OCI-LY7 (cell line): ENCODE results near the gene EXO5. TPM values are rescaled to one million over a fixed set of nuclear protein-coding genes. Genes with fewer than 3 reads are reported as not detected.
A peak's percentile ranks its signal among the peaks of the same experiment; 100 is the strongest.

Experiments used
- BruUV-seq: library from RNA; stranded (reverse); fragments of 400-500 nt; replicated peaks from 2 replicates; lab custom pipeline; 2021; lab: Mats Ljungman, UMichigan
- CTCF ChIA-PET: fragments of 300-600 bp; sonication (Branson Sonifier 250); formaldehyde crosslinking; loops from one replicate; lab custom pipeline; 2022; ENCODE audit warnings: antibody characterized with exemption; ENCODE audit not compliant: unreplicated experiment; lab: Charles Lee
- POLR2A ChIA-PET: fragments of 300-600 bp; sonication (Branson Sonifier 250); formaldehyde crosslinking; loops from one replicate; lab custom pipeline; 2022; ENCODE audit warnings: antibody characterized with exemption; lab: Charles Lee
- DNase-seq: peaks from one replicate; pipeline ENCODE4 v3.0.0-alpha.2; 2015; ENCODE audit warnings: low spot score
- H2AFZ ChIP-seq: fragments of 200-600 bp; sonication (generic), shearing (Covaris generic); 2 replicates; pipeline ENCODE4 v1.6.1; 2014; ENCODE audit warnings: mild to moderate bottlenecking, antibody characterized with exemption, low read length, moderate library complexity
- H3K27ac ChIP-seq: fragments of 200-600 bp; sonication (generic); 2 replicates; pipeline ENCODE4 v1.5.1; 2014; ENCODE audit warnings: mixed run types, low read depth, mild to moderate bottlenecking, moderate library complexity, low read length, inconsistent platforms; ENCODE audit not compliant: poor library complexity, severe bottlenecking
- H3K36me3 ChIP-seq: fragments of 200-600 bp; sonication (generic); 2 replicates; pipeline ENCODE4 v1.6.1; 2014; ENCODE audit warnings: mild to moderate bottlenecking, antibody characterized with exemption, low read length, moderate library complexity, mixed read lengths; ENCODE audit not compliant: insufficient read depth
- H3K4me1 ChIP-seq: fragments of 200-600 bp; sonication (generic); 2 replicates; pipeline ENCODE4 v1.5.1; 2014; ENCODE audit warnings: mild to moderate bottlenecking, low read length; ENCODE audit not compliant: insufficient read depth, poor library complexity, severe bottlenecking
- H3K4me2 ChIP-seq: fragments of 200-600 bp; sonication (generic); 2 replicates; pipeline ENCODE4 v1.6.1; 2014; ENCODE audit warnings: mild to moderate bottlenecking, low read length
- H3K4me3 ChIP-seq: fragments of 200-600 bp; sonication (generic); 2 replicates; pipeline ENCODE4 v1.5.1; 2014; ENCODE audit warnings: mild to moderate bottlenecking, low read depth, low read length; ENCODE audit not compliant: poor library complexity, severe bottlenecking
- H3K79me2 ChIP-seq: fragments of 200-600 bp; sonication (generic); 2 replicates; pipeline ENCODE4 v1.6.1; 2016; ENCODE audit warnings: low read depth, mild to moderate bottlenecking, low read length, moderate library complexity, mixed read lengths; ENCODE audit not compliant: insufficient read depth
- H3K9me2 ChIP-seq: fragments of 200-600 bp; sonication (generic); 2 replicates; pipeline ENCODE4 v1.6.1; 2016; ENCODE audit warnings: mild to moderate bottlenecking, low read length, mixed read lengths; ENCODE audit not compliant: insufficient read depth
- H3K9me3 ChIP-seq: fragments of 200-600 bp; sonication (generic); 2 replicates; pipeline ENCODE4 v1.6.1; 2014; ENCODE audit warnings: mild to moderate bottlenecking, mixed run types, low read length, mixed read lengths
- H4K20me1 ChIP-seq: fragments of 200-600 bp; sonication (generic); 2 replicates; pipeline ENCODE4 v1.6.1; 2014; ENCODE audit warnings: mild to moderate bottlenecking, antibody characterized with exemption, low read length, moderate library complexity, mixed read lengths; ENCODE audit not compliant: insufficient read depth
- EZH2phosphoT487 ChIP-seq: fragments of 200-600 bp; sonication (generic); IDR thresholded peaks from 2 replicates; pipeline ENCODE4 v1.6.1; 2018; ENCODE audit warnings: low read depth, borderline replicate concordance, mild to moderate bottlenecking, mixed run types, antibody characterized with exemption, low read length, moderate library complexity, mixed read lengths
- intact Hi-C: fragments of 100-400 bp; cut with micrococcal nuclease; formaldehyde crosslinking; loops from one replicate; pipeline ENCODE4 v1.10.0; 2022; ENCODE audit not compliant: unreplicated experiment
- total RNA-seq, 2 experiments: library from RNA; depleted of rRNA in 1 of 2; stranded (reverse); fragments of >200 nt in 1 of 2; shearing (Covaris generic) in 1 of 2; gene quantifications; 2 replicates each; pipeline ENCODE4 v1.2.3, GENCODE V29; 2014 to 2022
- TF ChIP-seq, protein P1 (sequence below): fragments of 200-600 bp; sonication (generic); conservative IDR thresholded peaks from 2 replicates; pipeline ENCODE4 v1.5.1; 2014; ENCODE audit warnings: mild to moderate bottlenecking, antibody characterized with exemption, low read length, moderate library complexity, mixed read lengths

Gene EXO5
- total RNA-seq, 2 experiments from 2014 or later: 11.2 to 12.7 TPM

DNA sequence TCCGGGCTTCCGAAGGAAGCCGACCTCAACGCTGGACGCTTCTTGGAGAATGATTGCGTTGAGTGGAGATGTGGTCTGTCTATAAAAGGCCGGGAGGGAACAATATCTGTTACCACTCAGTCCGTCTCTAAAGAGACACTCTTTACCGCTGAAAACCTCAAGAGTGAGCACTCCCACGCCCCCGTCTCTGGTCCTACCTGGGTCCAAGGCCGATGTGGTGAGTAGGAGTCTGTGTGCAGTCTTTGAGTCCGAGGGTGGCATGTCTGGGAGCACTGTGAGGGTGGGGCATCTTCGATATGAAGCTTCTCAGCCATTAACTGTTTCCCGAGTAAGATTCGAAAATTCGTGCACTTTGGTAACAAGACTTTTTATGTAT is 30.9 kb upstream of the EXO5 start:
- peak; percentile 27 for DNase-seq
- ChIA-PET CTCF (no interaction called here), POLR2A (interaction anchor here (0.5 to 1.4 kb wide), 9 partner anchors 11 to 402 kb away, joined by 3 to 4 read pairs (median 3); partner anchors contain the start of gene ZNF684)
- Histone ChIP-seq H3K27ac (peak overlapping the region; percentile 41), H3K9me2 (no peaks in the 10 kb centered on the region), H2AFZ (peak overlapping the region; percentile 91), H3K9me3 (peaks cover 15% of the 10 kb centered on the region), H4K20me1 (no peaks in the 10 kb centered on the region), H3K4me3 (peak overlapping the region; percentile 77), H3K79me2 (no peaks in the 10 kb centered on the region), H3K4me1 (peaks cover 17% of the 10 kb centered on the region), H3K36me3 (peaks cover 14% of the 10 kb centered on the region), H3K4me2 (peak overlapping the region; percentile 92)
- TF ChIP-seq, protein P1, sequence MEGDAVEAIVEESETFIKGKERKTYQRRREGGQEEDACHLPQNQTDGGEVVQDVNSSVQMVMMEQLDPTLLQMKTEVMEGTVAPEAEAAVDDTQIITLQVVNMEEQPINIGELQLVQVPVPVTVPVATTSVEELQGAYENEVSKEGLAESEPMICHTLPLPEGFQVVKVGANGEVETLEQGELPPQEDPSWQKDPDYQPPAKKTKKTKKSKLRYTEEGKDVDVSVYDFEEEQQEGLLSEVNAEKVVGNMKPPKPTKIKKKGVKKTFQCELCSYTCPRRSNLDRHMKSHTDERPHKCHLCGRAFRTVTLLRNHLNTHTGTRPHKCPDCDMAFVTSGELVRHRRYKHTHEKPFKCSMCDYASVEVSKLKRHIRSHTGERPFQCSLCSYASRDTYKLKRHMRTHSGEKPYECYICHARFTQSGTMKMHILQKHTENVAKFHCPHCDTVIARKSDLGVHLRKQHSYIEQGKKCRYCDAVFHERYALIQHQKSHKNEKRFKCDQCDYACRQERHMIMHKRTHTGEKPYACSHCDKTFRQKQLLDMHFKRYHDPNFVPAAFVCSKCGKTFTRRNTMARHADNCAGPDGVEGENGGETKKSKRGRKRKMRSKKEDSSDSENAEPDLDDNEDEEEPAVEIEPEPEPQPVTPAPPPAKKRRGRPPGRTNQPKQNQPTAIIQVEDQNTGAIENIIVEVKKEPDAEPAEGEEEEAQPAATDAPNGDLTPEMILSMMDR: no peak
- no peak for TF ChIP-seq EZH2phosphoT487
- BruUV-seq: no TSS peak
- intact Hi-C loops: no loop called here

DNA sequence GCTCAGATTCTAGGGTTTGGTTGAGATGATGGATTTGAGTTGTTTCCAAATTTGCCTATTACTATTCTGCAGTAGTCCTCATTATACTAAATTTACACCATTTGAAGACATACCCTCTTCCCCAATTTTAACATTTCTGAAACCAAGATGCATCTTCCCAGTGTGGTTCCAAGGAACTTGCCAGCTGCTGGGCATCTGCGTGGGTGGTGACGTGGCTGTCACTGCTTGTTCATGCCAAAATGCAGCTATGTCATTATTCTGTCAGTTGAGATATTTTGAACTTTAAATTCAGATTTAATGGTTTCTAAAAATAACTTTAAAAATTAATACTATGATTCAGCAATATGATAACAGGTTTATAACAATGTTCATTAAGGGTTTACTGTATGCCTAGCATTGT is 30.3 kb upstream of the EXO5 start:
- POLR2A ChIA-PET: interaction anchor here (0.6 to 1.1 kb wide), 4 partner anchors 27 to 399 kb away, joined by 3 to 4 read pairs (median 3); partner anchors contain the start of gene ZNF684

DNA sequence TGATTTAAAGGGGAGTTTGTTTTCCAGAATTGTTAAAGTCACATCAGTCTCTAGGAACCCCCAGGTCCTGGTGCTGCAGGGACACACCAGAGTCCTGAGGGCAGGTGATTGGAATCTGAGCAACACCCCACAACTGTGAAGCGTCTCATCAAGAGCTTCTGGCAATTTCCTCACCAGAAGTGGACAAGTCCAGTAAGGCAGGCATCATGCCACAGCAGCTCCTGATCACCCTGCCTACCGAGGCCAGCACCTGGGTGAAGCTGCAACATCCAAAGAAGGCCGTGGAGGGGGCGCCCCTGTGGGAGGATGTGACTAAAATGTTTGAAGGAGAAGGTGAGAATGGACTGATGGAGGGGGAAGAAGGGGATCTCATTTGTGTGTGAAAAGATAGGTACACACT is 29.4 kb upstream of the EXO5 start:
- Histone ChIP-seq H3K4me3 (no peak overlapping the region), H3K4me2 (peak overlapping the region; percentile 92), H3K27ac (no peak overlapping the region), H4K20me1 (no peaks in the 10 kb centered on the region), H3K79me2 (no peaks in the 10 kb centered on the region), H3K9me2 (no peaks in the 10 kb centered on the region), H3K9me3 (peaks cover 18% of the 10 kb centered on the region), H3K36me3 (peaks cover 22% of the 10 kb centered on the region), H3K4me1 (peaks cover 17% of the 10 kb centered on the region), H2AFZ (no peak overlapping the region)
- no TSS peak for BruUV-seq
- no peak for TF ChIP-seq EZH2phosphoT487
- TF ChIP-seq, protein P1: no peak
- intact Hi-C loops: no loop called here
- no peak for DNase-seq
- ChIA-PET CTCF (no interaction called here), POLR2A (interaction anchor here (0.6 kb wide), 1 partner anchor 470 kb away, joined by 3 read pairs; no protein-coding TSS in a partner anchor)

More for the DNA sequence above, 30.3 kb upstream of the EXO5 start:
- peaks cover 18% of the 10 kb centered on the region for H3K36me3 ChIP-seq
- H3K9me2 ChIP-seq: no peaks in the 10 kb centered on the region
- no TSS peak for BruUV-seq
- peaks cover 17% of the 10 kb centered on the region for H3K4me1 ChIP-seq
- intact Hi-C loops: no loop called here
- TF ChIP-seq EZH2phosphoT487: no peak
- TF ChIP-seq, protein P1: no peak
- CTCF ChIA-PET: no interaction called here
- H3K79me2 ChIP-seq: no peaks in the 10 kb centered on the region
- H4K20me1 ChIP-seq: no peaks in the 10 kb centered on the region
- H3K4me3 ChIP-seq: peak overlapping the region; percentile 77
- H3K27ac ChIP-seq: no peak overlapping the region
- H2AFZ ChIP-seq: no peak overlapping the region
- H3K9me3 ChIP-seq: peaks cover 15% of the 10 kb centered on the region
- H3K4me2 ChIP-seq: peak overlapping the region; percentile 92
- no peak for DNase-seq
